ENCODE data around the gene ARL6IP6.
"Not testable (repeated sequence)": the region's sequence is repeated elsewhere in the genome, so short reads cannot be mapped to it uniquely, and the experiment has no call there.

Gene ARL6IP6

GRCh38 chr2:152762202-152762601 is 43.8 kb downstream of the ARL6IP6 start:
- Histone ChIP-seq H3K27me3 (replicated peaks; ENCODE audit: control insufficient read depth, insufficient read depth, low read length) (no peaks in the 10 kb centered on the region), H3K36me3 (ENCODE audit: control insufficient read depth, insufficient read depth, low read length) (no peaks in the 10 kb centered on the region), H3K4me3 (replicated peaks; ENCODE audit: low read depth, low read length) (no peak overlapping the region)
- TF ChIP-seq CTCF (IDR thresholded peaks at IDR 0.05; ENCODE audit: insufficient read depth, low read length, poor library complexity, severe bottlenecking), result no peak
- no peak for DNase-seq (ENCODE audit: extremely low read depth, insufficient read length)

GRCh38 chr2:152763208-152763607 is 44.8 kb downstream of the ARL6IP6 start:
- not testable (repeated sequence) for DNase-seq (ENCODE audit: extremely low read depth, insufficient read length); H3K4me3 ChIP-seq (replicated peaks; ENCODE audit: low read depth, low read length); H3K36me3 ChIP-seq (ENCODE audit: control insufficient read depth, insufficient read depth, low read length); H3K27me3 ChIP-seq (replicated peaks; ENCODE audit: control insufficient read depth, insufficient read depth, low read length)

GRCh38 chr2:152763651-152764050 is 45.2 kb downstream of the ARL6IP6 start:
- no peaks in the 10 kb centered on the region for H3K27me3 ChIP-seq (replicated peaks; ENCODE audit: control insufficient read depth, insufficient read depth, low read length)

GRCh38 chr2:152766928-152767327 is 48.5 kb downstream of the ARL6IP6 start:
- no peak for TF ChIP-seq CTCF (IDR thresholded peaks at IDR 0.05; ENCODE audit: insufficient read depth, low read length, poor library complexity, severe bottlenecking)
- DNase-seq (ENCODE audit: extremely low read depth, insufficient read length), result no peak
- H3K36me3 ChIP-seq (ENCODE audit: control insufficient read depth, insufficient read depth, low read length), result no peaks in the 10 kb centered on the region
- no peak overlapping the region for H3K4me3 ChIP-seq (replicated peaks; ENCODE audit: low read depth, low read length)
- no peaks in the 10 kb centered on the region for H3K27me3 ChIP-seq (replicated peaks; ENCODE audit: control insufficient read depth, insufficient read depth, low read length)

More at GRCh38 chr2:152763651-152764050, 45.2 kb downstream of the ARL6IP6 start:
- no peak for TF ChIP-seq CTCF (IDR thresholded peaks at IDR 0.05; ENCODE audit: insufficient read depth, low read length, poor library complexity, severe bottlenecking)
- Histone ChIP-seq H3K36me3 (ENCODE audit: control insufficient read depth, insufficient read depth, low read length) (no peaks in the 10 kb centered on the region), H3K4me3 (replicated peaks; ENCODE audit: low read depth, low read length) (no peak overlapping the region)
- no peak for DNase-seq (ENCODE audit: extremely low read depth, insufficient read length)

GRCh38 chr2:152781175-152781574 is 62.8 kb downstream of the ARL6IP6 start:
- no peak overlapping the region for H3K4me3 ChIP-seq (replicated peaks; ENCODE audit: low read depth, low read length)
- H3K27me3 ChIP-seq (replicated peaks; ENCODE audit: control insufficient read depth, insufficient read depth, low read length), result no peaks in the 10 kb centered on the region
- TF ChIP-seq CTCF (IDR thresholded peaks at IDR 0.05; ENCODE audit: insufficient read depth, low read length, poor library complexity, severe bottlenecking), result no peak
- no peak for DNase-seq (ENCODE audit: extremely low read depth, insufficient read length)
- H3K36me3 ChIP-seq (ENCODE audit: control insufficient read depth, insufficient read depth, low read length), result no peaks in the 10 kb centered on the region

GRCh38 chr2:152782171-152782570 is 63.8 kb downstream of the ARL6IP6 start:
- Histone ChIP-seq H3K4me3 (replicated peaks; ENCODE audit: low read depth, low read length) (no peak overlapping the region), H3K27me3 (replicated peaks; ENCODE audit: control insufficient read depth, insufficient read depth, low read length) (no peaks in the 10 kb centered on the region), H3K36me3 (ENCODE audit: control insufficient read depth, insufficient read depth, low read length) (no peaks in the 10 kb centered on the region)
- no peak for DNase-seq (ENCODE audit: extremely low read depth, insufficient read length)
- TF ChIP-seq CTCF (IDR thresholded peaks at IDR 0.05; ENCODE audit: insufficient read depth, low read length, poor library complexity, severe bottlenecking), result no peak
